Bronchial epithelial cell (primary cell): ENCODE data around the gene HYAL3. TPM values are rescaled to one million over a fixed set of nuclear protein-coding genes. Genes with fewer than 3 reads are reported as not detected.
A peak's percentile ranks its signal among the peaks of the same experiment; 100 is the strongest.

Source experiments
- DNase-seq: peaks from one replicate; pipeline ENCODE4 v3.0.0-alpha.2; 2010; ENCODE audit warnings: low read depth
- FAIRE-seq: peaks from 2 replicates; lab custom pipeline; 2011; peaks lifted over from hg19 to GRCh38; lab: Jason Lieb, UNC
- H3K27me3 ChIP-seq: 2 replicates; pipeline ENCODE4 v1.5.1; 2011; ENCODE audit warnings: low read length; ENCODE audit not compliant: control insufficient read depth, insufficient read depth
- H3K36me3 ChIP-seq: 2 replicates; pipeline ENCODE4 v1.5.1; 2011; ENCODE audit warnings: low read length; ENCODE audit not compliant: control insufficient read depth, insufficient read depth
- H3K4me3 ChIP-seq: 2 replicates; pipeline ENCODE4 v1.5.1; 2011; ENCODE audit warnings: mild to moderate bottlenecking, low read depth, low read length, control low read depth
- CTCF ChIP-seq: IDR thresholded peaks from 2 replicates; pipeline ENCODE4 v1.5.1; 2011; ENCODE audit warnings: mild to moderate bottlenecking, moderate library complexity, low read length, control low read depth, inconsistent platforms; ENCODE audit not compliant: insufficient read depth, severe bottlenecking
- total RNA-seq: library from RNA; depleted of rRNA; stranded (reverse); fragments of >200 nt; gene quantifications from 2 replicates; pipeline ENCODE4 v1.2.1, GENCODE V29; 2014

The HYAL3 gene
- total RNA-seq, 1 donor from 2014 or later: 6.6 TPM

DNA sequence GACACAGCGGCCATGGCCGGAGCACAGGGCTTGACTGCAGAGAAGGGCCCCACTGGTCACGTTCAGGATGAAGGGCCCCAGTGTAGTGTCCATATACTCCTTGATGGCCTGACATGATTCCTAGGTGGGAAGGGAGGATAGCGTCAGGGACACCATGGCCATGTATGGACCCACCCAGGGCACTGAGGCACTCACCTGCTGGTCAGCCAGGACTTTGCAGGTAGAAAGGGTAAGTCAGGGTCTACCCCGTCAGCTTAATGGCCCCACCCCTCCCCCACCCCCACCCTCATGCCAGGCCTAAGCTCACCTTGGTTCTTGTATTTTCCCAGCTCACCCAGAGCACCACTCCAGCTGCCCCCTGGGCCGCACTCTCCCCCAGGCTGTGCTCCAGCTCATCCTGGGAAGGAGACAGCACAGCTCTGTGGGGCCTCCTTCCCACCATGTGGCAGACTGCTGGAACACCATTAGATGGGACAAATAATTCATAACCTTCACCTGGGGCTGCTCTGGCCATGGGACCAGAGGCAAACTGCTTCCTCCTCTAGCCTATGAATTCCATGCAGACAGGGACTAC, 1.6 kb upstream of the HYAL3 start:
- FAIRE-seq: no peak
- H3K4me3 ChIP-seq: no peak overlapping the region

DNA sequence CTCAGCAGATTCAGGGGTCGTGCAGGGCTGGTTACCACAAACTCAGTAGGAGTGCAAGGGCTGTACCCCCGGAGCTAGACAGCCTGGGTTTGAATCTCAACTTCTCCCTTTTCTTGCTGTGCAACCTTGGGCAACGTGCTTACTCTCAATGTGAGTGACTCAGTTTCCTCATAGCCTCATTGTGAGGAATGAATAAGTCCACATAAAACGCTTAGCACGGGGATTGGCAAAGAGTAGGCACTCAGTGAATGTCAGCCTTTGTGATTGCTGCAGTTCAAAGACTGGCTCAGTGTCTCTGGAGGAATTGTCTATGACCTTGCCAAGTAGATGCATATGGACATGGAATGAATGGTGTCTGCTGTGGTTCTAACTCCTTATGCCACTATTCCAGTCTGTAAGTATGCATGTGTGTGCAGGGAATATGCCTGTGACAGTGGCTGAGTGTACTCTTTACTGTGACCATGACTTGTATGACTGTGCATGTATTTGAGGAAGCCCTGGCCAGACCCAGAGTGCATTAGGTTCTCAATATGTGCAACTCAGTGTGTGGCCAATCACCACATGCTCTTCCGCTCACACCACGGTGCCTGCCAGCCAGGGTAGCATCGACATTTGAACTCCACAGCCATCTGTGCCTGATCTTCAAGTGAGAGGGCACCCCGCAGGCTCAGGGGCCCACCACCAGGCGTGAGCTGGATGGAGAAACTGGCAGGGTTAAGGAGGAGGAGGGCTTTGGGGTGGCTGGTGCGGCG, 900 bp upstream of the HYAL3 start:
- FAIRE-seq (peak; percentile 93), DNase-seq (peak; percentile 95)
- Histone ChIP-seq H3K27me3 (no peaks in the 10 kb centered on the region), H3K4me3 (peak overlapping the region; percentile 7), H3K36me3 (peaks cover 1% of the 10 kb centered on the region)
- no peak for TF ChIP-seq CTCF

More for the DNA sequence above, 1.6 kb upstream of the HYAL3 start:
- no peaks in the 10 kb centered on the region for H3K27me3 ChIP-seq
- no peak for TF ChIP-seq CTCF
- DNase-seq: no peak
- peaks cover 1% of the 10 kb centered on the region for H3K36me3 ChIP-seq

DNA sequence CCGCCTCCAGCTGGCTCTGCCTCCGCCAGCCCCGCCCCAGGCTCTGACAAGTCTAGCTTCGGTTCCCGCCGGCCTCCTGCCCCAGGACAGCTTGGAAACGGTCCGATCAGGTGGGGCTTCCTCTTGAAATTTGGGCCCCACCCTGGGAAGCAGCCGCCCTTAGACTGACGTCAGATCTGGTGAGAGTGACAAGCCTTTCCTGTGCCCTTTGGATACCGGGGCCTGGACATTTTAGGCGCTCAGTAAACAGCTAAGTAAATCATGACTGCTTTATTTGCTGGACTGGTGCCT, 378 bp upstream of the HYAL3 start:
- H3K4me3 ChIP-seq: peak overlapping the region; percentile 7
- H3K27me3 ChIP-seq: no peaks in the 10 kb centered on the region
- FAIRE-seq (peak; percentile 58), DNase-seq (no peak)
- peaks cover 1% of the 10 kb centered on the region for H3K36me3 ChIP-seq
- TF ChIP-seq CTCF: no peak

GRCh38 chr3:50297896-50298725, 1.1 kb downstream of the HYAL3 start:
- Histone ChIP-seq H3K36me3 (peaks cover 1% of the 10 kb centered on the region), H3K27me3 (no peaks in the 10 kb centered on the region), H3K4me3 (peak overlapping the region; percentile 76)
- FAIRE-seq (no peak), DNase-seq (no peak)
- TF ChIP-seq CTCF: peak; percentile 29

- FAIRE-seq (no peak), DNase-seq (no peak)
- Histone ChIP-seq H3K27me3 (no peaks in the 10 kb centered on the region), H3K36me3 (peaks cover 1% of the 10 kb centered on the region), H3K4me3 (no peak overlapping the region)
- TF ChIP-seq CTCF: no peak
These were observed 1.8 kb downstream of the HYAL3 start for GRCh38 chr3:50297384-50297775.
